ENCODE measurements around the gene TAF3. TPM values are rescaled to one million over a fixed set of nuclear protein-coding genes. Genes with fewer than 3 reads are reported as not detected.

The TAF3 gene
- polyA plus RNA-seq, 1 donor (not counting 4 experiments of a cell fraction or from before 2014, with no cell fraction given), result 2.0 TPM

GRCh38 chr10:7786430-7786829, 31.9 kb upstream of the TAF3 start:
- H3K4me2 ChIP-seq (ENCODE audit: control insufficient read depth, extremely low read depth, insufficient read depth, low read depth, low read length), result peak overlapping the region; percentile 93
- H3K27ac ChIP-seq (ENCODE audit: control insufficient read depth, insufficient read depth, low read length), result peak overlapping the region; percentile 88
- dilution Hi-C loops (cut with MboI; ENCODE audit: extremely low pct_ligation_motif_present, low sequenced_read_pairs), result no loop called here
- peaks cover 11% of the 10 kb centered on the region for H4K20me1 ChIP-seq (ENCODE audit: control insufficient read depth, extremely low read depth, insufficient read depth, low read length)
- H3K4me1 ChIP-seq (ENCODE audit: control insufficient read depth, extremely low read depth, insufficient read depth, low read length), result peaks cover 22% of the 10 kb centered on the region
- TF ChIP-seq EZH2 (IDR thresholded peaks at IDR 0.05; ENCODE audit: low read length), result no peak
- TF ChIP-seq, protein P1, sequence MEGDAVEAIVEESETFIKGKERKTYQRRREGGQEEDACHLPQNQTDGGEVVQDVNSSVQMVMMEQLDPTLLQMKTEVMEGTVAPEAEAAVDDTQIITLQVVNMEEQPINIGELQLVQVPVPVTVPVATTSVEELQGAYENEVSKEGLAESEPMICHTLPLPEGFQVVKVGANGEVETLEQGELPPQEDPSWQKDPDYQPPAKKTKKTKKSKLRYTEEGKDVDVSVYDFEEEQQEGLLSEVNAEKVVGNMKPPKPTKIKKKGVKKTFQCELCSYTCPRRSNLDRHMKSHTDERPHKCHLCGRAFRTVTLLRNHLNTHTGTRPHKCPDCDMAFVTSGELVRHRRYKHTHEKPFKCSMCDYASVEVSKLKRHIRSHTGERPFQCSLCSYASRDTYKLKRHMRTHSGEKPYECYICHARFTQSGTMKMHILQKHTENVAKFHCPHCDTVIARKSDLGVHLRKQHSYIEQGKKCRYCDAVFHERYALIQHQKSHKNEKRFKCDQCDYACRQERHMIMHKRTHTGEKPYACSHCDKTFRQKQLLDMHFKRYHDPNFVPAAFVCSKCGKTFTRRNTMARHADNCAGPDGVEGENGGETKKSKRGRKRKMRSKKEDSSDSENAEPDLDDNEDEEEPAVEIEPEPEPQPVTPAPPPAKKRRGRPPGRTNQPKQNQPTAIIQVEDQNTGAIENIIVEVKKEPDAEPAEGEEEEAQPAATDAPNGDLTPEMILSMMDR (optimal IDR thresholded peaks at IDR 0.05 in 1 of 3, IDR thresholded peaks at IDR 0.05 in 1 of 3, conservative IDR thresholded peaks at IDR 0.05 in 1 of 3; ENCODE audit: extremely low read depth in 1 of 3, insufficient read depth in 2 of 3, low read length in 3 of 3), result no peak
- no peaks in the 10 kb centered on the region for H3K9me3 ChIP-seq (ENCODE audit: control insufficient read depth, low read depth, low read length)
- H3K27me3 ChIP-seq (ENCODE audit: control insufficient read depth, extremely low read depth, insufficient read depth, low read length), result no peaks in the 10 kb centered on the region
- DNase-seq (ENCODE audit: low read depth, low spot score) (no peak), FAIRE-seq (no peak)
- H3K79me2 ChIP-seq (ENCODE audit: control insufficient read depth, insufficient read depth, low read length), result peaks cover 90% of the 10 kb centered on the region
- H3K4me3 ChIP-seq (ENCODE audit: control insufficient read depth in 2 of 3, extremely low read depth in 1 of 3, insufficient read depth in 2 of 3, low read depth in 1 of 3, low read length in 3 of 3), result peak overlapping the region; percentile 98 to 100 (median 98)
- peak overlapping the region; percentile 94 for H3K9ac ChIP-seq (ENCODE audit: control insufficient read depth, extremely low read depth, insufficient read depth, low read length)
- no peaks in the 10 kb centered on the region for H3K9me1 ChIP-seq (ENCODE audit: control insufficient read depth, extremely low read depth, insufficient read depth, low read length)
- H2AFZ ChIP-seq (ENCODE audit: control insufficient read depth, low read length), result no peak overlapping the region
- peaks cover 2 to 4% of the 10 kb centered on the region in 2 experiments for H3K36me3 ChIP-seq (ENCODE audit: control insufficient read depth in 2 of 2, extremely low read depth in 1 of 2, insufficient read depth in 2 of 2, low read length in 2 of 2)

DNA sequence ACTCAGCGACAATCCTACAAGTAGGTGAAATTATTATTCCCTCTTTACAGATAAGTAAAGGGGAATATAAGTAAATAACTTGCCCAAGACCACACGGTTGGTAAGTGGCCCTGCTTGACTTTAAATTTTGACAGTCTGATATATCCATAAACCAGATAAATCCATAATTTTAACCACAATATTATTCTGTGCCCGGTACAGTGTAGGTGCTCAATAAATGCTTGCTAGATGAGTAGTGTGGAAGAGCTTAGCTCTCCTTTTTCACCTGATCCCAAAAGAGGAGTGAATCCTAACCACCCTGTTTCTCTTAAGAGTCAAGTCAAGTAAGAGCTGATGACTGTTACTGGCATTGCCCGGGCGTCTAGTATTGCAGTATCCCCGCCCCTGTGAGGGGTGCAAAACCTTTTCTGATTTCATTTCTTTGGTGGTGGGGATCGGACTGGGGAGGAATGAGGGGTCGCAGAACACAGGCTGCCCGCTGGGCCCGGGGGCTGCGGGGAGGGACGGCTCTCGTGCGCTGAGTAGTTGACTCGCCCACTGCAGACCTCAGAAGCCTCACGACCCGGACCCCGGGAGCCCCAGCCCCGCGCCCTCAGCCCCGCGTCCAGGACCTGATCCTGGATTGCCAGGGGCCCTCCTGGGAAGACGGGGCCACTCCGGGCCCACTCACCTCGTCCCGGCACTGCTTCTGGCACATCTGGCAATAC, 31.0 kb upstream of the TAF3 start:
- no peak for FAIRE-seq

More for the DNA sequence above, 31.0 kb upstream of the TAF3 start:
- Histone ChIP-seq H3K9ac (ENCODE audit: control insufficient read depth, extremely low read depth, insufficient read depth, low read length) (peak overlapping the region; percentile 94), H3K27me3 (ENCODE audit: control insufficient read depth, extremely low read depth, insufficient read depth, low read length) (no peaks in the 10 kb centered on the region), H3K27ac (ENCODE audit: control insufficient read depth, insufficient read depth, low read length) (peak overlapping the region; percentile 88), H3K4me3 (ENCODE audit: control insufficient read depth in 2 of 3, extremely low read depth in 1 of 3, insufficient read depth in 2 of 3, low read depth in 1 of 3, low read length in 3 of 3) (peak overlapping the region; percentile 98 to 100 (median 98)), H3K4me2 (ENCODE audit: control insufficient read depth, extremely low read depth, insufficient read depth, low read depth, low read length) (peak overlapping the region; percentile 93), H3K9me1 (ENCODE audit: control insufficient read depth, extremely low read depth, insufficient read depth, low read length) (peaks cover 2% of the 10 kb centered on the region), H3K36me3 (ENCODE audit: control insufficient read depth in 2 of 2, extremely low read depth in 1 of 2, insufficient read depth in 2 of 2, low read length in 2 of 2) (peaks cover 2 to 7% of the 10 kb centered on the region in 2 experiments), H2AFZ (ENCODE audit: control insufficient read depth, low read length) (peak overlapping the region; percentile 99), H3K79me2 (ENCODE audit: control insufficient read depth, insufficient read depth, low read length) (peaks cover 95% of the 10 kb centered on the region), H3K9me3 (ENCODE audit: control insufficient read depth, low read depth, low read length) (no peaks in the 10 kb centered on the region), H3K4me1 (ENCODE audit: control insufficient read depth, extremely low read depth, insufficient read depth, low read length) (peaks cover 25% of the 10 kb centered on the region), H4K20me1 (ENCODE audit: control insufficient read depth, extremely low read depth, insufficient read depth, low read length) (peaks cover 16% of the 10 kb centered on the region)
- no peak for DNase-seq (ENCODE audit: low read depth, low spot score)
- dilution Hi-C loops (cut with MboI; ENCODE audit: extremely low pct_ligation_motif_present, low sequenced_read_pairs), result no loop called here
- TF ChIP-seq, protein P1 (optimal IDR thresholded peaks at IDR 0.05 in 1 of 3, IDR thresholded peaks at IDR 0.05 in 1 of 3, conservative IDR thresholded peaks at IDR 0.05 in 1 of 3; ENCODE audit: extremely low read depth in 1 of 3, insufficient read depth in 2 of 3, low read length in 3 of 3), result no peak
- TF ChIP-seq EZH2 (IDR thresholded peaks at IDR 0.05; ENCODE audit: low read length), result no peak

Measured in keratinocyte (primary cell).